Immature natural killer cell (primary cell): Measurements from ENCODE around the gene LGMN. TPM values are rescaled to one million over a fixed set of nuclear protein-coding genes. Genes with fewer than 3 reads are reported as not detected.
"Not testable (repeated sequence)": the region's sequence is repeated elsewhere in the genome, so short reads cannot be mapped to it uniquely, and the experiment has no call there.

ENCODE experiments used
- DNase-seq, 3 donors: peaks; one replicate each; pipeline ENCODE4 v3.0.0; 2022; ENCODE audit warnings: mixed read lengths in 1 of 3
- H3K27ac Mint-ChIP-seq, 6 donors: one replicate each; pipeline ENCODE4 v1.8.0; 2020; ENCODE audit warnings: mixed read lengths in 6 of 6, mild to moderate bottlenecking in 5 of 6, inconsistent platforms in 4 of 6, moderate library complexity in 3 of 6
- H3K27me3 Mint-ChIP-seq, 3 donors: one replicate each; pipeline ENCODE4 v1.8.0; 2020 to 2021; ENCODE audit warnings: low read depth in 3 of 3, mild to moderate bottlenecking in 3 of 3, mixed read lengths in 3 of 3, moderate library complexity in 3 of 3, inconsistent platforms in 1 of 3
- H3K36me3 Mint-ChIP-seq, 3 donors: one replicate each; pipeline ENCODE4 v1.8.0; 2020; ENCODE audit warnings: mixed read lengths in 3 of 3, inconsistent platforms in 2 of 3, mild to moderate bottlenecking in 2 of 3
- H3K4me1 Mint-ChIP-seq, 2 donors: one replicate each; pipeline ENCODE4 v1.8.0; 2020; ENCODE audit warnings: inconsistent platforms in 2 of 2, mild to moderate bottlenecking in 2 of 2, mixed read lengths in 2 of 2, moderate library complexity in 1 of 2
- H3K4me3 Mint-ChIP-seq, 5 donors: one replicate each; pipeline ENCODE4 v1.8.0; 2020; ENCODE audit warnings: mild to moderate bottlenecking in 5 of 5, mixed read lengths in 5 of 5, inconsistent platforms in 3 of 5, moderate library complexity in 3 of 5
- H3K9me3 Mint-ChIP-seq, 6 donors: one replicate each; pipeline ENCODE4 v1.8.0; 2020; ENCODE audit warnings: mild to moderate bottlenecking in 6 of 6, mixed read lengths in 6 of 6, inconsistent platforms in 4 of 6, moderate library complexity in 3 of 6
- polyA plus RNA-seq, 3 donors: library from polyadenylated mRNA; unstranded; fragments of 300-500 nt; fragmentation: Illumina TruSeq; gene quantifications; one replicate each; pipeline ENCODE4 v1.2.3, GENCODE V29; 2021

Gene LGMN
- polyA plus RNA-seq, 3 donors from 2014 or later, result 1.7 to 7.4 (median 2.9) TPM

DNA sequence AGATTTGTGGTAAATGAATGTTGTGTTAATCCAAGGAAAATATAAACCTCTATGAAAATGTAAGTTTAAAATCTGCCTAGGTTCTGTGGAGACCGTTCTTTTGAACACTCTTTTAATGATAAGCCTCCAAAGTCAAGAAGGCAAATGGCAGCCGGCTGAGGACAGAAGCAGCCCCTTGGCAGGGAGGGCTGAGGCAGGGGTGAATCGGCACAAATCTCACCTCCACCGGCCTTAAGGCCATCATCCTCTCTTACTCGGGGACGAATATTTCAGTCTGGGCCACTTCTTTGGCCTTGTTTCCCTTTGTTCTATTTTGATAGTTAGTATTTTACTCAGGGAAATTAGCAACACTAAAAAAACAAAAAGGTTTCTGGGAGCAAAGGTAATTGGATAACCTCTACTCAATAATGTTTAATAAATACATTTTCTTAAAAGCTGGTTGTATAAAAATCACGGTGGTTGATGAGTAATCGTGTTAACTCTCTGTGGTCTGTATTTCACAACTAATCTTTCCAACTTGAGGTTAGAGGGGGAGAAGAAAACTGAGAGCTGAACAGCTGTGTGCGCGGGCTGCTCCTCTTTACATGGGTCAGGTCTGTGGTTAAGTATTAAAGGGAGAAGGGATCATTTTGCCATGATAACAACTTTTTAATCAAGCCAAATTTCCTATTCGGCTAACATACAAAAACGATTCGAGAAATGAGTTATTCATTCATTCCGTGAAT is 18.6 kb downstream of the LGMN start:
- no peaks in the 10 kb centered on the region for H3K36me3 Mint-ChIP-seq
- peak overlapping the region in 2 of 6 donors; percentile 33 to 65 for H3K27ac Mint-ChIP-seq
- H3K27me3 Mint-ChIP-seq, result peaks cover 3 to 8% (median 7%) of the 10 kb centered on the region in 3 donors
- H3K4me1 Mint-ChIP-seq, result peaks cover 14 to 17% of the 10 kb centered on the region in 2 donors
- DNase-seq, result no peak
- no peaks in the 10 kb centered on the region for H3K9me3 Mint-ChIP-seq
- no peak overlapping the region for H3K4me3 Mint-ChIP-seq

DNA sequence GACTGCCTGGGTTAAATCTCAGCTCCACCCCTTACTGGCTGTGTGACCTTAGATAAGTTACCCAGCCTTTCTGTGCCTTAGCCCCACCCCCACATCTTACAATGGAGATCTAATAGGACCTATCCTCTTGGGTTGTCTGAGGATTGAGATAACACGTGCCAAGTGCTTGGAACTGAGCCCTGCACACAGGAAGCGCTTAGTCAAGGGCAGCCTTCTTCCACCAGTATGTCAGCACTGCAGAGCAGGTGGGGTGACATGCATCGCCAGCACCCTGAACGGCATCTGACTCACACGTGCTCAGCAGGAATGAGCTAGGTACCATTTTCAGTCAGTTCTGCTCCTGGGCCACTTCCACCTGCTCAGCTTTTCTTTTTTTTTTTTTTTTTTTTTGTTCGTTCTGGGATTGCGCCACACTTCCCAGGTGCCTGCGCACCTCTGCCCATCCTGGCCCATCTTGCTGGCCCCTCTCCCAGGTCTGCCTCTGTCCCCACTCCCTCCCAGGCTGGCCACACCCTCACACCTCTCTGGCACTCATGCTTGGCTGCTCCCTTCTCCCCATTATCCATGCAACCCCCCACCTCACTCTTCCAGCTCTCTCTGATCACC is 19.6 kb downstream of the LGMN start:
- peaks cover 15 to 17% of the 10 kb centered on the region in 2 donors for H3K4me1 Mint-ChIP-seq
- H3K9me3 Mint-ChIP-seq, result no peaks in the 10 kb centered on the region
- H3K27ac Mint-ChIP-seq, result no peak overlapping the region
- peaks cover 3 to 11% (median 7%) of the 10 kb centered on the region in 3 donors for H3K27me3 Mint-ChIP-seq
- no peak overlapping the region for H3K4me3 Mint-ChIP-seq
- no peaks in the 10 kb centered on the region for H3K36me3 Mint-ChIP-seq
- DNase-seq, result no peak

DNA sequence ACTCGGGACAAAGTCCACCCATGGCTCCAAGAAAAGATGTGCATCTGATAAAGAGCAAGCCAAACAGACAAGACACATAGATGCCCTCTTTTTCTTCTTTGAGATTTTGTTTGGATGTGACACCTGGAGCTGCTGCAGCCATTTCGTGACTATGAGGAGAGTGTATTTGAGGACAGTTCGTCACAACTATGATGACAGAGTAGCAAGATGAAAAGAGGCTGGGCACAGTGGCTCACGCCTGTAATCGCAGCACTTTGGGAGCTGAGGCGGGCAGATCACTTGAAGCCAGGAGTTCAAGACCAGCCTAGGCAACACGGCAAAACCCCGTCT is 21.5 kb downstream of the LGMN start:
- Mint-ChIP-seq H3K27ac (peak overlapping the region; percentile 6 to 91 (median 83)), H3K9me3 (no peaks in the 10 kb centered on the region), H3K4me1 (peaks cover 15 to 17% of the 10 kb centered on the region in 2 donors), H3K4me3 (peak overlapping the region in 1 of 5 donors; percentile 70), H3K27me3 (peaks cover 4 to 11% (median 7%) of the 10 kb centered on the region in 3 donors), H3K36me3 (no peaks in the 10 kb centered on the region)
- no peak for DNase-seq

GRCh38 chr14:92726135-92726932 is 22.1 kb downstream of the LGMN start:
- H3K4me1 Mint-ChIP-seq, result peaks cover 15 to 17% of the 10 kb centered on the region in 2 donors
- DNase-seq, result peak; percentile 76 to 86 (median 81)
- H3K36me3 Mint-ChIP-seq, result no peaks in the 10 kb centered on the region
- H3K27me3 Mint-ChIP-seq, result peaks cover 4 to 11% (median 7%) of the 10 kb centered on the region in 3 donors
- no peaks in the 10 kb centered on the region for H3K9me3 Mint-ChIP-seq
- H3K27ac Mint-ChIP-seq, result peak overlapping the region; percentile 41 to 91 (median 88)
- peak overlapping the region in 3 of 5 donors; percentile 36 to 70 (median 52) for H3K4me3 Mint-ChIP-seq

- Mint-ChIP-seq H3K27me3 (peaks cover 3 to 11% (median 4%) of the 10 kb centered on the region in 3 donors), H3K9me3 (no peaks in the 10 kb centered on the region), H3K4me3 (no peak overlapping the region), H3K36me3 (no peaks in the 10 kb centered on the region), H3K27ac (peak overlapping the region in 4 of 6 donors; percentile 63 to 86 (median 78)), H3K4me1 (peaks cover 12 to 15% of the 10 kb centered on the region in 2 donors)
- no peak for DNase-seq
Observed at GRCh38 chr14:92724516-92725340, 23.7 kb downstream of the LGMN start.

DNA sequence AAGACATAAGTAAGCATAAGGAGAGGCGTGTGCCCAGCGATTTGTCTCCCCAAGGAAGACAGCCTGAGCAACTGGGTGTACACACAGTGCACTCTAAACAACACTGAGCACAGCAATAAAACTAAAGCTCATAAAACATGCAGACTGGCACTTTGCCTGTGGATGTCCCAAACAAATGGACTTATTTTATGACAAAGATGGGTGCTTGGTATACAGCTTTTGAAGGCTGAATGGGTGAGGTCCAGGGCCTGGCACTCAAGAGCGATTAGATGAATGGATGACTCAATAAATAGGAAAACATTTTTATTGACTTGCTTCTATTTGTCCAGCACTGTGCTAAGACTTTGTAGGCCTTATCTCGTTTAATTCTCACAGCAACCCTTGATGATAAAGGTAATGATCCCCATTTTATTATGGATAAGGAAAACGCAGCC is 28.5 kb downstream of the LGMN start:
- Mint-ChIP-seq H3K4me3 (no peak overlapping the region), H3K36me3 (no peaks in the 10 kb centered on the region), H3K27ac (peak overlapping the region in 2 of 6 donors; percentile 14 to 37), H3K27me3 (peaks cover 5 to 19% (median 9%) of the 10 kb centered on the region in 3 donors), H3K4me1 (peaks cover 17 to 28% of the 10 kb centered on the region in 2 donors), H3K9me3 (no peaks in the 10 kb centered on the region)
- DNase-seq, result no peak

DNA sequence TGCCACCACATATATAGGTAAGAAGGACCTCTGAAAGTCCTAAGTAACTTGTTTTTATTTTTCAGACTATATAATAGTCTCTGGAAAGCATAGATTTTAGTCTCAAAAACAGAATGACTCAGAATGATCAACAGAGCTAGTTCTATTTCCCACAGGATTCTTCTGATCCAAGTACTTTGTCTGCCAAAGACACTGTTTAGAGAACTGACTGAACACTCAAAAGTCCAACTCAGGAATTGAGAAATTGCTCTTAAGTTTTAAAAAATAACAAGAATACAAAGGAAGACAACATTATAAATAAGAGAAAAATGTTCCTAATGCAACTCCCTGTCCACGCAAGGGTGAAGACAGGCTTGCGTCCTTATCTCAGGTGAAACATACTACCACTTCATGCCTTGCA is 29.0 kb downstream of the LGMN start:
- Mint-ChIP-seq H3K4me3 (peak overlapping the region in 1 of 5 donors; percentile 53), H3K4me1 (peaks cover 16 to 28% of the 10 kb centered on the region in 2 donors), H3K27me3 (peaks cover 2 to 19% (median 9%) of the 10 kb centered on the region in 3 donors), H3K27ac (peak overlapping the region in 2 of 6 donors; percentile 89), H3K9me3 (no peaks in the 10 kb centered on the region), H3K36me3 (no peaks in the 10 kb centered on the region)
- DNase-seq, result no peak

DNA sequence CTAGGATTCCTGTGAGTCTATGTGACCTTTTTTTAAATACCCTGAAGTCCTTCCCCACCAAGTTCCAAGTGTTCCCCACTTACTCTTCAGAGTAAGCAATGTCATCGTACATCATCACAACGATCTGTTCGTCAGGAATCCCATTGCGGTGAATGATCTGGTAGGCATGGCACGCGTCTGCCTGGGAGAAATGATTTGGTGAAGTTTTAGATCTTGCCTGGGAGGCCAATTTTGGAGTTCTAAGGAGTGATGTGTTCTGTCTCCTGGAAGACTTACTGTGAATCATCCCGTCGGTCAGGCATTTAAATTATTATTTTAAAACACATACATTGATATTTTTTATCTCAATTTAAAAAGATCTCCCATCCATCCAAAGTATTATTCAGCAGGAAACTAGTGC is 29.8 kb downstream of the LGMN start:
- peaks cover 2 to 19% (median 11%) of the 10 kb centered on the region in 3 donors for H3K27me3 Mint-ChIP-seq
- peaks cover 16 to 28% of the 10 kb centered on the region in 2 donors for H3K4me1 Mint-ChIP-seq
- DNase-seq, result no peak
- no peaks in the 10 kb centered on the region for H3K36me3 Mint-ChIP-seq
- H3K27ac Mint-ChIP-seq, result peak overlapping the region in 3 of 6 donors; percentile 22 to 68 (median 37)
- peak overlapping the region in 2 of 5 donors; percentile 26 to 58 for H3K4me3 Mint-ChIP-seq
- H3K9me3 Mint-ChIP-seq, result no peaks in the 10 kb centered on the region

DNA sequence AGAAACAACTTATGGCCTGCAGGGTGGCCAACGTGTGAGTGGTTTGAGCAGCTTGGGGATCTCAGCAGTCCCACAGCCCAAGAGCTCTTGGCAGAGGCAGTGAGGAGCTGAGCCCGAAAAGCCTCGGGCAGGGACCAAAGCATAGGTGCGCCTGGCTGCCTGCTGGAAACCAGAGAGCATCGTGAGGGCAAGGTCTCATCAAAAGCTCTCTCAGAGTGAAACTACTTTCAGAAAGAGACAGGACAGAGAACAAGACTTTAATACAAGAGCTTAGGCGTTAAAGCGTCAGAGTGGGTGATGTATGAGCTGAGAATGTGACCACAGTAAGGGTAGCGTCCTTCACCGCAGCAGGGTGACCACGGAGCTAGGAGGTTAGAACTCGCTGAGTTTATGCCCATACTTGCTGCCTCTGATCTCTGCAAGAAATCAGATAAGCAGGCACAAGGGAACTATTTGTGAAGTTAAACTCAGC is 30.8 kb downstream of the LGMN start:
- H3K27me3 Mint-ChIP-seq, result peaks cover 2 to 19% (median 9%) of the 10 kb centered on the region in 3 donors
- DNase-seq, result peak; percentile 79 to 87 (median 84)
- H3K4me1 Mint-ChIP-seq, result peaks cover 16 to 28% of the 10 kb centered on the region in 2 donors
- H3K4me3 Mint-ChIP-seq, result peak overlapping the region; percentile 57 to 84 (median 64)
- H3K27ac Mint-ChIP-seq, result peak overlapping the region; percentile 84 to 96 (median 88)
- no peaks in the 10 kb centered on the region for H3K9me3 Mint-ChIP-seq
- no peaks in the 10 kb centered on the region for H3K36me3 Mint-ChIP-seq

GRCh38 chr14:92716131-92716530 is 32.3 kb downstream of the LGMN start:
- Mint-ChIP-seq H3K9me3 (no peaks in the 10 kb centered on the region), H3K27ac (peak overlapping the region in 2 of 6 donors; percentile 8 to 27), H3K36me3 (no peaks in the 10 kb centered on the region), H3K4me3 (no peak overlapping the region), H3K4me1 (peaks cover 16 to 28% of the 10 kb centered on the region in 2 donors), H3K27me3 (peaks cover 2 to 19% (median 9%) of the 10 kb centered on the region in 3 donors)
- no peak for DNase-seq

DNA sequence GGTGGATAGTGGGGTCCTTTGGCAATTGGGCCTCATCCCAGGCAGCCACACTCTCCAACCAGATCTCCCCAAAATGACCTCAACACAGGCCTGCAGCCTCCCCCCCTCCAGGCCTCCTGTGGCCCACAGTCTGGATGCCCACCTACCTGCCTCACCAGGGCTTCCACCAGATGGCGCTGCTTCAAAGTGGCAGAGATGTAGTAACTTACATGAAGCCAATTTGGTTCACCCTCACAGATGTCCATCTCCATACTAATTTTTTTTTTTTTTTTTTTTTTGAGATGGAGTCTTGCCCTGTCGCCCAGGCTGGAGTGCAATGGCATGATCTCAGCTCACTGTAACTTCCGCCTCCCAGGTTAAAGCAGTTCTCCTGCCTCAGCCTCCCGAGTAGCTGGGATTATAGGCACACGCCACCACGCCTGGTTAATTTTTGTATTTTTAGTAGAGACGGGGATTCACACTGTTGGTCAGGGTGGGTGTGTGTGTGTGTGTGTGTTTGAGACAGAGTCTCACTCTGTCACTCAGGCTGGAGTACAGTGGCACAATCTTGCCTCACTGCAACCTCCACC is 33.6 kb downstream of the LGMN start:
- Mint-ChIP-seq H3K27me3 (peaks cover 2 to 27% (median 9%) of the 10 kb centered on the region in 3 donors), H3K27ac (peak overlapping the region in 1 of 6 donors; percentile 40), H3K4me1 (peaks cover 16 to 28% of the 10 kb centered on the region in 2 donors)
- peak; percentile 67 to 75 (median 69) for DNase-seq
- H3K4me3 Mint-ChIP-seq, H3K36me3 Mint-ChIP-seq, H3K9me3 Mint-ChIP-seq: not testable (repeated sequence)

- Mint-ChIP-seq H3K27me3 (peaks cover 2 to 13% (median 8%) of the 10 kb centered on the region in 3 donors), H3K4me3 (no peak overlapping the region), H3K9me3 (no peaks in the 10 kb centered on the region), H3K36me3 (no peaks in the 10 kb centered on the region), H3K4me1 (peaks cover 5 to 9% of the 10 kb centered on the region in 2 donors), H3K27ac (no peak overlapping the region)
- no peak for DNase-seq
Observed at GRCh38 chr14:92712654-92713051, 35.8 kb downstream of the LGMN start.
